Mesangial cell (primary cell): ENCODE data around the gene CX3CL1. TPM values are rescaled to one million over a fixed set of nuclear protein-coding genes. Genes with fewer than 3 reads are reported as not detected.

Experiments used
- total RNA-seq: library from RNA; depleted of rRNA; stranded (reverse); fragments of >200 nt; gene quantifications from 2 replicates; pipeline ENCODE4 v1.2.3, GENCODE V29; 2015

Gene CX3CL1
- 2.4 and 12.9 TPM in 2 replicates for total RNA-seq

DNA sequence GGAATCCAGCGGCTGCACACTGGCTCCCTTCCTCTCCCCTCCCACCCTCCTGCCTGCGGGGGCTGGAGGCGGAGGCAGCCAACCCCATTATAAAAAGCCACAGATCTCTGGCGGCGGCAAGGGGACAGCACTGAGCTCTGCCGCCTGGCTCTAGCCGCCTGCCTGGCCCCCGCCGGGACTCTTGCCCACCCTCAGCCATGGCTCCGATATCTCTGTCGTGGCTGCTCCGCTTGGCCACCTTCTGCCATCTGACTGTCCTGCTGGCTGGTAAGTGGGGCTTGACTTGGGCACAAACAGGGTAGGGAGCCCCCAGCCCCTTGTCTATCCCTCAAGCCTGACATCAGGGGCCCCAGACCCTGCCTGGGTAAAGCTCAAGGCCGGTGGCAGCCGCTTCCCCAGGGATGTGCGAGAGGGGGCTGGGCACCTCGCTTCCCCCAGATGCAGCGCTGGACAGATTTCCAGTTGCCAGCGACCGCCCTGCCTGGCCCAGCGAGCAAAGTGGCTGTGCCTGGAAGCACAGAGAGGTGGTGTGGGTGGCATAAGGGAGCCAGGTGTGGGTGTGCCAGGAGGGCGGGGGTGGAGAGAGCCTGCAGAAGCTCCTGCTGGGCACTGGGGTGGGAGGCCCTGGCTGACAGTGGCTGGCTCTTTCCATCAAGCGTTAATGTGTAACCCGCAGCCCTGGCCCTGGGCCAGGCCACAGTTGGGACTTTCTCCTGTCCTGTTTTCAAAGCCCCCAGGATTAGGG lies at the start of gene CX3CL1:
TSS of gene CX3CL1 (plus strand) at position 119 of the 745 bp plus-strand sequence. CDS start at position 198, 79 bp downstream.

GRCh38 chr16:57358527-57359095 lies 13.7 kb upstream of the CX3CL1 start, which contains the start of gene CCL22:
Gene CCL22, plus strand, starts transcription at chr16:57358783. Its CDS starts 34 bp downstream, at chr16:57358817.

GRCh38 chr16:57403965-57404817 lies 31.9 kb downstream of the CX3CL1 start, which contains the start of gene CCL17:
Gene CCL17, plus strand, starts transcription at chr16:57404767. Its CDS starts 9,166 bp downstream, at chr16:57413933.

Other genes starting within 250 kb of the CX3CL1 start
- 47.5 and 51.3 TPM in 2 replicates for gene PSME3IP1, start 186.5 kb upstream of the CX3CL1 start, total RNA-seq
- 25.2 and 35.4 TPM in 2 replicates for gene RSPRY1, start 186.2 kb upstream of the CX3CL1 start, total RNA-seq
- 59.6 and 68.3 TPM in 2 replicates for gene ARL2BP, start 127.2 kb upstream of the CX3CL1 start, total RNA-seq
- gene PLLP, start 87.8 kb upstream of the CX3CL1 start, total RNA-seq, result 2.0 and 9.6 TPM in 2 replicates
- not detected in 2 replicates for gene CCL22, start 13.7 kb upstream of the CX3CL1 start, total RNA-seq
- not detected in 2 replicates for gene CCL17, start 32.3 kb downstream of the CX3CL1 start, total RNA-seq
- gene CIAPIN1, start 74.9 kb downstream of the CX3CL1 start, total RNA-seq, result 54.6 and 55.4 TPM in 2 replicates
- 40.4 and 51.7 TPM in 2 replicates for gene COQ9, start 75.0 kb downstream of the CX3CL1 start, total RNA-seq
- gene POLR2C, start 90.2 kb downstream of the CX3CL1 start, total RNA-seq, result 104 and 118 TPM in 2 replicates
- 32.9 and 48.2 TPM in 2 replicates for gene DOK4, start 114.0 kb downstream of the CX3CL1 start, total RNA-seq
- 10.6 and 24.1 TPM in 2 replicates for gene CCDC102A, start 164.1 kb downstream of the CX3CL1 start, total RNA-seq
- gene ADGRG5, start 170.2 kb downstream of the CX3CL1 start, total RNA-seq, result 0.16 and 0.38 TPM in 2 replicates